NCI-H82 treated with DMSO at 0.1 percent for 48 hours (cell line): ENCODE data around the gene S1PR4.
"Not testable (repeated sequence)": the region's sequence is repeated elsewhere in the genome, so short reads cannot be mapped to it uniquely, and the experiment has no call there.

Experiments
- DNase-seq: peaks from one replicate; lab custom pipeline; 2025; ENCODE audit not compliant: unreplicated experiment; lab: John Stamatoyannopoulos, UW

Gene S1PR4

DNA sequence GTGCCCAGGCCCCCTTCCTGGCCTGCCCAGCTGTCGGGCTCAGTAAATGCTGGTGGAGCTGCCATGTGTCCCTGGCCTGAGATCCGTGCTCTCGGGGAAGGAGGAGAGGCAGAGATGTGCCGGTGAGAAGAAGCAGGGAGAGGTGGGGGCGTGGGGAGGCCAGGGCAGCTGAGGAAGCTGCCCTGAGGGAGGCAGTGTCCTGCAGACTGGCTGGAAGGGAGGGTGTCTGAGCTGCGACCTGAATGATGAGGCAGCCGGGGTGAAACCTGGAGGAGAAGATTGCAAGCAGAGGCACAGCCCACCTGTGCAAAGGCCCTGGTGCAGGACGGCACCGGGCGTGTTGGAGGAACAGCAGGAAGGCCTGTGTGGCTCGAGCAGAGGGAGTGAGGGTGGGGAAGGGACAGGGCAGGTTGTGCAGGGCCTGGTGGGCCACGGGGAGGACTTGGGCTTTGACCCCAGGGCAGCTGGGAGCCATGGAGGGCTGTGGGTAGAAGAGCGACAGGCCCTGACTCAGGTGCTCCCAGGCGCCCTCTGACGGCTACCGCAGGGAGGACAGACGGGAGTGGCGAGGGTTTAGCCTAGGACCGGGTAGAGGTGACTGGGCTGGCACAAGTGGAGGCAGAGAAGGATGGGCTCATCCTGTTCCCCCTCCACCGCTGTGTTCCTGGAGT lies 31.9 kb downstream of the S1PR4 start:
- DNase-seq: no peak

DNA sequence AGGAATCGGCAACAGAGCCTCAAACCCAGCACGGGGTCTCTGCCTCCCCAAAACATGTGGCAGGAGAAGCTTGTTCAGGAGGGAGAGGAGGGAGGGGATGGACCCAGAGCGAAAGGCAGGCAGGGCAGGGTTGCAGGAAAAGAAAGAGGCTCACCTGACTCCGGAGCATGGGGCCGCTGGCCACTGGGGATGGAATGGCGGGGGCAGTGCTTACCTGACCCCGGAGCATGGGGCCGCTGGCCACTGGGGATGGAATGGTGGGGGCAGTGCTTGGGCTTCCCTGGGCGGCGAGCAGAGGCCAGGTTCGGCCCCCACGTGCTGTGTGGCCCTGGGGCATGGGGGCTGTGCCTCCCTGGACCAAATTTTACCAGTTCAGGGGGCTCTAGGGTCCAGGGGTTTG lies 32.6 kb downstream of the S1PR4 start:
- no peak for DNase-seq

DNA sequence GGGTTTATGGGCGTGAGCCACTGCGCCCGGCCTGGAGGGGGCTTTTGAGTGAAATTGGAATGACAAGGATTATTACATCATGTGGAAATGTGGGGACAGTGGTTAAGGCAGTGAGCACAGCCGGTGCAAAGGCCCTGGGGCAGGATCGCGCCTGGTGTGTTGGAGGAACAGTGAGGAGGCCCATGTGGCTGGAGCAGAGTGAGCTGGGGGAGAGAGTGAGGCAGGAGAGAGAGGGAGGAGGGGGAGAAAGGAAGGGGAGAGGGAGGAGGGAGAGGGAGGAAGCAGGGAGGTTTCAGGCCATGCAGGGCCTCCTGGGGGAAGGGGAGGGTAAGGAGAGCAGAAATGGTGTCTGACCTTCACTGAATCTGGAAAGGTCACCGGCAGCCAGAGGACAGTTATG lies 34.6 kb downstream of the S1PR4 start:
- DNase-seq: no peak

DNA sequence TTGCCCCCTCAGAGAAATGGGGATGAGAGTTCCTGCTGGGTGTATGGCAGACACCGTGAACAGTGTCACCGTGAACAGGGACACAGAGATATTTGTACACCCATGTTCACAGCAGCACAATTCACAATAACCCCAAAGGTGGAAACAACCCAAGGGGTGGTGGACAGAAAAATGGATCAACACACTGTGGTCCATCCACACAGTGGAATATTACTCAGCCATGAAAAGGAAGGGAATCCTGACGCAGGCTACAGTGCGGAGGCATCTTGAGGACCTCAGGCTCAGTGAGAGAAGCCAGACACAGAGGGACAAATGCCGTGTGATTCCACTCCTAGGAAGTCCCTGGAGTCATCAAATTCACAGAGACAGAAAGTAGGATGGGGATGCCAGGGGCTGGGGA lies 38.3 kb downstream of the S1PR4 start:
- DNase-seq: no peak

GRCh38 chr19:3220576-3220975 lies 42.0 kb downstream of the S1PR4 start:
- DNase-seq: no peak

GRCh38 chr19:3221576-3221975 lies 43.0 kb downstream of the S1PR4 start:
- not testable (repeated sequence) for DNase-seq

DNA sequence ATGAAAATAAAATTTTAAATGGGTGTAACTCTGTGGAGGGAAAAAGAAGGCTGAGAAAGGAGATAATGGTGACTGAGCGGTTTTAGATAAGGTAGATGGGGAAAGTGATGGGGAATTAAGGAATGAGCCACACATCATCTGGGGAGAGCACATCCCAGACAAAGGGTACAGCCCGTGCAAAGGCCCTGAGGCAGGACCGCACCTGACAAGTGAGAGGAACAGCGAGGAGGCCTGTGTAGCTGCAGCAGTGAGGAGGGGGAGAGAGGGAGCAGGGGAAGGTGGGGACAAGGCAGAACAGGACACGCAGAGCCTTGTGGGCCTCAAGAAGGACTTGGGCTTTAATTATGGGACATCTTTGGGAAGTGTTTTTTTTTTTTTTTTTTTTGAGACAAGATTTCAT lies 44.1 kb downstream of the S1PR4 start:
- no peak for DNase-seq

- no peak for DNase-seq
Measured at GRCh38 chr19:3224346-3225168, 46.0 kb downstream of the S1PR4 start, which contains the start of gene CELF5. TSS of gene CELF5 (plus strand) at chr19:3224661. CDS start at chr19:3224740, 79 bp downstream.

DNA sequence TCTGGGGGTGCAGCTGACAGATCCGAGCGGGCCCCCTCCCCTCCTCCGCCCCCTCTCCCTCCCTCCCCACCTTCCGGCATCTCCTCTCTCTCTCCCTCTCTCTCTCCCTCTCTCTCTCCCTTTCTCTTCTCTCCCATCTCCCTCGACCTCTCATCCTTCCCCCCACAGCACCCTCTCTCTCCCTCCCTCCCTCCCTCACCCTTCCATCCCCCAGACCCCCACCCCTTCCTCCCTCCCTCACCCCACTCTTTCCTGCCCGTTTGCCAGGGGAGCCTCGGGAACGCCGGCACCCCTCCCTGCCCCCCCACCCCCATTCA lies 46.6 kb downstream of the S1PR4 start:
- no peak for DNase-seq

- DNase-seq: no peak
Measured at GRCh38 chr19:3225677-3226093, 47.1 kb downstream of the S1PR4 start.

DNA sequence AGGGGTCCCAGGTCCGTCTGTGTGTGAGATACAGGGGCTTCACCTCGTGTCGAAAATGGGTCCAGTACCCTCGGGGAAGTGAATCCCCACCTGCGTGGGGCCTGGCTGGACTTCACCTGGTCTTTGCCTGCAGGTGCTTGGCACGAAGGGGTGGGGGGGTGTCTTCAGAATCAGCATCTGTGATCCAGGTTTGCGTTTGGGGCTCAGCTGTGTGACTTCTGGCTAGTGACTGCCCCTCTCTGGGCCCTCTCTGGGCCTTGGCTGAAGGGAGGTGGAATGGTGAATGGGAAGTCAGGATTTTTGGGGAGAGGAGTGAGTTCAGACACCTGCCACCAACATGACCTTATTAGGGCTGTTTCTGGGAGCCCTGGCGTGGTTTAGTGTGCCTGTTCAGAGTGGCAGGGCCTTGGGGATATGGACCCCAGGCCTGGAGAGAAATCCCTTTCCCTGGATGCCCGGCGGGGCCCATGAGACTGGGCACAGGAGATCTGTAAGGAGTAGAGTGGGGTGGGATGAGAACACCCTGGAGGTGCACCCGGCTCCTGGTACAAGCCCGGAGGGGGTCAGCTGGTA lies 48.6 kb downstream of the S1PR4 start:
- no peak for DNase-seq

DNA sequence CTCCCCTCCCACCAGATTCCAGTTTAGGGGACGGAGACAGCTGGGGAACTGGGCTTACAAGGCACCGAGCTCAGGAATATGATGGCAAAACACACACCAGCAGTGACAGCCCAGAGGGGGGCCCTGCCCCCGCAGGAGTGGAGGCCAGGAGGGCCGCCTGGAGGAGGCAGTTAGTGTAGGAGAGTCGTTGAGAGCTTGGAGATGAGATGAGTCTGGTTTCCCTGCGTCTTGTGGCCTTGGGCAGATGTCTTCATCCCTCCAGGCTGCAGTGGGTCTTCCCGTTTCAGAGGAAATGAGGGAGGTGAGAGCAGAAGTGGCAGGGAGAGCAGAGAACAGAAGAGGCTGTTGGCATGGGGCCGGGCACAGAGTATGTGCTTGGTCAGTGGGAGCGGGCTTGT lies 50.8 kb downstream of the S1PR4 start:
- no peak for DNase-seq
